NK-92 (cell line): ENCODE data around the gene CAPN15.

Experiments used
- DNase-seq: peaks from one replicate; lab custom pipeline; 2025; ENCODE audit not compliant: unreplicated experiment; lab: John Stamatoyannopoulos, UW

CAPN15 gene

DNA sequence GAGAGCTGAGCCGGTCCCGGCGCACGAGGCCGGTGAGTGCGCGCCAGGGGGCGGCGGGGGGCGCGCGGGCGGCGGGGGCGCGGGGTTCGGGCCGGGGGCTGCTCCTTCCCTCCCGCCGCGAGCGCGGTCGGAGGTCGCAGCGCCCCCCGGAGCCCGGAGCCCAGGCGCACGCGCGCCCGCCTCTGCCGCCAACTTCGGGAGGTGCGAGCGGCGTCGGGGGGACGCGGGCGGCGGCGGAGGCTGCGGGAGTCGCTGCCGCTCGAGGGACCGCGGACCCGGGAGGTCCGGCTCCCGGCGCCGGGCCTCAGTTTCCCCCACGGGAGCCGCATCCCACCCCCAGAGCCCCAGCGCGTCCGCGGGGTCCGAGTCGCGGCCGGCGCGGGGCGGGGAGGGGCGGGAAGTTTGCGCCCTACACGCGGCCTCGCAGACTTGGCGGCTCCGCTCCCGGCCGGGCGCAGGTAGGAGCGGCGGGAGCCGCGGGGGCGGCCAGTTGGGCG lies 32.7 kb downstream of the CAPN15 start, which contains the start of gene PRR35:
PRR35 (plus strand) TSS at position 191 of the 497 bp plus-strand sequence. CDS start 2,901 bp downstream, outside the sequence.
- DNase-seq, result no peak

DNA sequence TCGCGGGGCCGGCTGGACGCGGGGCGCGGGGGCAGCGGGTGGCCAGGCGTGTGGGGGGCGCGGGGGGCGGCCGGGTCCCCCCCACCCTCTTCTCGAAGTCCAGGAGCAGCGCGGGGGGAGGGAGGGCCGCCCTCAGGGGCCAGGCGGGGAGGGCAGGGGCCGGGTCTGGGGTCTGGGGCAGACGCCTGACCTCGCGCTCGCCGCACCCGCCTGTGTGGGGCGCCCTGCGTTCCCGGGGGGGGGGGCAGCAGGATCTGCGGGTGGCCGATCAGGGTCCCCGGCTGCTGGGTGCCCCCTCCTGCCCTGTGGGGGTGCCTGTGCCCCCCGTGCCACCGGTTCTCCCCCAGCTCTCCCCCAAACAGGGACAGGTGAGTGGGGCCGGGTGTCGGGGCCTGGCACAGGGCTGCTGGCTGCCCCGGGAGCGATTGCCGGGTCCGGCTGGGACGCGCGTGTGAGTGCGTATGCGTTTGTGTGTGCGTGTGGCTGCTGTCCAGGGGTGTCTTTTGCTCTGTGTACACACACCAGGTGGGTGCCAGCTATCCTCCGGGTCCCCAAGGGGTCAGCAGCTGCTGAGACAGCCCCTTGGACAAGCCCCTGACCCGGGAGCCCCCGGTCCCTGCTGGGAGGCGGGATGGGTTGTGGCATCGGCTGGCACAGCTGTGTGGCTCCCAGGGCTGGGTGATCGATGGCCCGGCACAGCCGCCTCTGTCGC lies 33.3 kb downstream of the CAPN15 start:
- no peak for DNase-seq

DNA sequence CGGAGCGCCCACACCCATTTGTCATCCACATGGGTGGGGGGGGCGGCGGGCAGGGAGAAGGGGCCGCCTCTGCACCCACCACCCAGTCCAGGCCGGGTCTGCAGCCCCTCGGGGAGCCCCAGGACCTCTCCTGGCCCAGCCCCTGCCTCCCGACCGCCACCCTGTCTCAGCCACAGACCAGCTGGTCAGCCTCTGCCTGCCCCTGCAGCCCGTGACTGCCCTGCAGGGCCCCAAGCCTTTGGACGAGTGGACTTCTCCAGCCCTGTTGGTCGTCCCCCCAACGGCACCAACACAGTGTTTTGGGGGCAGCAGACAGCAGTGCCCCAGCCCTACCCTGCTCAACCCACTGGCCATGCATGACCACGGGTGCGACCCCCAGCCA lies 33.9 kb downstream of the CAPN15 start:
- DNase-seq, result no peak

DNA sequence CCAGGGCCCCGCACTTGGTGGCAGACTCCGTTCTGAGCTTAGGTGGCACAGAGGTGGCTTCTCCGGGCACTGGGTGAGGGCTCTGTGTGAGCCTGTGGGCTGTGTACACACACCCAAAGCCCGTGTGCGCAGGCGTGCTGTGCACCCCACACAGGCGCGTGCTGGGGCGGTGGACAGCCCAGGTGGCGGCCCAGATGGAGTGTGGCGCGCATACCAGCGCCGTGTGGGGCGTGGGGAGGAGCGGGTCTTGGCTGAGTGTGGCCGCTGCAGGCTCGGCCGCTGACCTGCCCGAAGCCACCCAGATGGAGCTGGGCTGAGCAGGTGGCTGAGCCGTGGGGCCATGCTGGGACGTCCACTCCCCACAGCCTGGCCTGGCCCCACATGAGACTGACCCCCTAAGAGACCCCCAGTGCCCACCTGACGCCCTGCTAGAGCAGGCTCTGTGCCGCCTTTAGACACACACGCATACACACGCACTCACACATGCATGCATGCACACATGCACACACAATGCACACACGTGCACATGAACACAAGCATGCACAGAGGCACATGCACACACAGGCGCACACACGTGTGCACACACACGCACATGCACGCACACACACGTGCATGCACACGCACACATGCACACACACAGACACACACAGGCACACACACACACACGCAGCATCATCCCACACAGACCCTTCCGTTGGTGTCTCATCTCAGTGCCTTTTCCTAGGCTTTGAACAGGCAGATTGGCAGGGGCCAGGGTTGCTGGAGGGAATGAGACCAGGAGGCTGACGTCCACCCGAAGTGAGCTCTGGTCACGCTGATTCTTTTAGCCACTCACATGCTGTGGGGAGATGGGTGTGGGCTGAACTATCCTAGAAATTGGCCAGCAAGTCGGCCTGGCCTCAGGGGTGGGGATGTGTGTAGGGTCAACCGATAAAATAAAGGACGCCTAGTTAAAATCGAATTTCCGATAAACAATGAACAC lies 34.7 kb downstream of the CAPN15 start:
- DNase-seq, result no peak

DNA sequence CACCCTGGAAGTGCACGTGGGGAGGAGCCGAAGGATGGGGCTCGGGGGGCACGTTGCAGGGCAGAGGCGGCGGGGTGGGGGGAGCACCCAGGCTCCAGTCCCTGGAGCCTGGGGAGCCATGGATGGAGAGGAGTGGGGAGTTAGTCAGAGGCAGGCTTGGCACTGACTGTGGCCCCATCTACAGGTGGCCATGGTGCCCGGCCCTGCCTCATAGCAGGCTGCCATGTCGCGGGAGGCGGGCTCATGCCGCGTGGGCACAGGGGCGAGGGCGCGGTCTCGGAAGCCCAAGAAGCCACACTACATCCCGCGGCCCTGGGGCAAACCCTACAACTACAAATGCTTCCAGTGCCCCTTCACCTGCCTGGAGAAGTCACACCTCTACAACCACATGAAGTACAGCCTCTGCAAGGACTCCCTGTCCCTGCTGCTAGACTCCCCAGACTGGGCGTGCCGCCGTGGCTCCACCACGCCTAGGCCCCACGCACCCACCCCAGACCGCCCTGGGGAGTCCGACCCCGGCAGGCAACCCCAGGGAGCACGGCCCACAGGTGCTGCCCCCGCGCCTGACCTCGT lies 35.6 kb downstream of the CAPN15 start:
- no peak for DNase-seq

DNA sequence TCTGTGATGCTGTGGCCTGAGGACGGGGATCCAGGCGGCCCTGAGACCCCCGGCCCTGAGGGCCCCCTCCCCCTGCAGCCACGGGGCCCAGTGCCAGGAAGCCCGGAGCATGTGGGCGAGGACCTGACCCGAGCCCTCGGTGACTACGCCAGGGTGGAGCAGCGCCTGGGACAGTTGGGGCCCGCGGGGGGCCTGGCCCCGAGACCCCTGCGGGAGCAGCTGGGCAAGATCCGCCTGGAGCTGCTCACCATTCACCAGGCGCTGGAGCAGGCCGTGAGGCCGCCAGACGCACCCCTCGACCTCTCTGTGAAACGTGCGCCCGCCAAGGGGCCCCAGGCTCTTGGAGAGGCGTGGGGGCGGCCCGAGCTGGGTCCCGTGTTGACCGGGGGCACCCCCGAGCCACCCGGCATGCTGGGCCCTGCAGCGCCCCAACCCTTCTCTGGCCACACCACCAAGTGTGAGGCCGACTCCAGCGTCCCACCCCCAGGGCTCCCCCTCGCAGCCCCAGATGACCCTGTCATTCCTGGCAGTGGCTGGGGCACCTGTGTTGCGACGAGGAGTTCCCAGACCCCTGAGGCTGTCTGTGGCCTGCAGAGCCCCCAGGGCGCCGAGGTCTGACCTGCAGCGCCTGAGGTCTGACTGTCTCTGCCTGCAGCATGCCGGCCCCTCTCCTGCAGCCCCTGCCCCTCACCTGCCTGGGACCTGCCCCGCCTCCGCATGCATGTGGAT lies 37.3 kb downstream of the CAPN15 start:
- no peak for DNase-seq

DNA sequence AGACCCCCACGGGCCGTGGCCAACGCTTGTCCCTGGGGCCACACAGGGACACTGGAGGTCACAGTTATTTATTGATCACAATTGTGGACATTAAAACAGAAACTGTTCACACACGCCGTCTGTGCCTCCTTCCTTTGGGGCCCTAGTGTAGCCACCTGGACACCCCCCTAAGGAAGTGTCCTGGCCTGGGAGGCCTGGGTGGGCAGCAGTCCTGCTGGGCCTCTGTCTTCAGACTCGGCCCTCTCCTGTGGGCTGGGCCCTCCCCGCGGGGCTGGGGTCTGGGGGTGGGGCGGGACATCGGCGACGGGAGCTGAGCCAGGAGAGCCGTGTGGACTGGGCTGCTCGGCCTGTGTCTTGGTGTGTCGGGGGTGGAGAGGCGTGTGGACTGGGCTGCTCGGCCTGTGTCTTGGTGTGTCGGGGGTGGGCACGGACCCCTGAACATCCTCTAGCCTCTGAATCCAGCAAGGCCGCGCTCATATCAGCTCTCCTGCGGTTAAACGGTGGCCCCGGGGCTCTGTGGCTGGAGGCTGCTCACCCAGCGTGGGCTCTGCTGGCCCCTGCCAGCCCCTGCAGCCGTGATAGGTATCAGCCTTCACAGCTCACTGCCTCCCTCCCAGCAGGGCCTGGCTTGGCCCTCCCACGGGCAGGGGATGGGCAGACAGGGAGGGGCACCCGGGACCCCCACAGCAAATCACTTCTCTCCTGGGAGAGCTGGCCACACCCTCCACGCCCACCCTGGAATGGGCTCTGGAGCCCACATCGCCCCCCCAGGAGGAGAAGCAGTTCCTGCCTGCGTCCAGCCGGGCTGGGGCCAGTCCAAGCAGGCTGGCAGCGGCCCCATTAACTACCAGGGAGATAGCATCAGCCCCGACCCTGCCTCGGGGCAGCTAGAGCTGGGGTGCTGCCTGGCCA lies 38.2 kb downstream of the CAPN15 start:
- DNase-seq, result no peak

DNA sequence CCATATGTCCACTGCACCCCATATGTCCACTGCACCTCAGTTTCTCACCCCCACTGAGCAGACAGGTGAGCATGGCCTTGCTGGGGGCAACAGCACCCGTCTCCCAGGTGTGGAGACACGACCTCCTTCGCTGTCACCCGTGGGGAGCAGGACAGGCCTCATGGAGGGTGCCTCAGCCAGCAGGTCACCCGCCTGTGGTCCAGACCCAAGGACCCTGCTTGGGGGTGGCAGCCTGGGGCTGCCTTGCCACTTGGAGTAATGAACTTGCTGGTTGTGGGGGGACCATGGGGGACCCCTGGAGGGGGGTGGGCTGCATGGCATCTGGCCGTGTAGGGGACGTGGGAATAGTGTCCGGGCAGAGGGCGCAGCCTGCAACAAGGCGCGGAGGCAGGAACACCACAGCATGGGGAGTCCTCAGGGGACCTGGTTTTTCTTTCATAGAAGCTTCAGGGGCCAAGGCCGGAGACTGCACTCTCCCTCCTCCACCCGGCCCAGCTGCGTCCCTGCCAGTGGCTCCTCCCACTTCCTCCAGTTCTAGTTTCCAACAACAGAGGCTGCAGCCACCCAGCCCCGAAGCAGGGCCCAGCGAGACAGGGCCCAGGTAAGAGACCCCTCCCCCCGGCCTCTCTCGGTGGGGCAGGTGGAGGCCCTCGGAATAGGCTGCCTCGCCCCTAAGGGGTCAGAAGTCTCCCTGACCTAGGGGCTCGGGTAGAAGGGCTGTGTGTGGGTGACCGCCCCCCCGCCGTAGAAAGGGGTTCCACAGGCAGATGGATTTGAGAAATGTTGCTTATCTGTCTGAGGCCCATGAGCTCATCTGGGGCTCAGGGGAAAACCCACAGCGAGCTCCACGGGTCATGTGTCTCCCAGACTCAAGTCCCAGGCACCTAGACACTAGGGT lies 39.2 kb downstream of the CAPN15 start, which contains the start of gene NHLRC4:
NHLRC4 (plus strand) TSS at position 531 of the 898 bp plus-strand sequence. CDS start 1,043 bp downstream, outside the sequence.
- no peak for DNase-seq

DNA sequence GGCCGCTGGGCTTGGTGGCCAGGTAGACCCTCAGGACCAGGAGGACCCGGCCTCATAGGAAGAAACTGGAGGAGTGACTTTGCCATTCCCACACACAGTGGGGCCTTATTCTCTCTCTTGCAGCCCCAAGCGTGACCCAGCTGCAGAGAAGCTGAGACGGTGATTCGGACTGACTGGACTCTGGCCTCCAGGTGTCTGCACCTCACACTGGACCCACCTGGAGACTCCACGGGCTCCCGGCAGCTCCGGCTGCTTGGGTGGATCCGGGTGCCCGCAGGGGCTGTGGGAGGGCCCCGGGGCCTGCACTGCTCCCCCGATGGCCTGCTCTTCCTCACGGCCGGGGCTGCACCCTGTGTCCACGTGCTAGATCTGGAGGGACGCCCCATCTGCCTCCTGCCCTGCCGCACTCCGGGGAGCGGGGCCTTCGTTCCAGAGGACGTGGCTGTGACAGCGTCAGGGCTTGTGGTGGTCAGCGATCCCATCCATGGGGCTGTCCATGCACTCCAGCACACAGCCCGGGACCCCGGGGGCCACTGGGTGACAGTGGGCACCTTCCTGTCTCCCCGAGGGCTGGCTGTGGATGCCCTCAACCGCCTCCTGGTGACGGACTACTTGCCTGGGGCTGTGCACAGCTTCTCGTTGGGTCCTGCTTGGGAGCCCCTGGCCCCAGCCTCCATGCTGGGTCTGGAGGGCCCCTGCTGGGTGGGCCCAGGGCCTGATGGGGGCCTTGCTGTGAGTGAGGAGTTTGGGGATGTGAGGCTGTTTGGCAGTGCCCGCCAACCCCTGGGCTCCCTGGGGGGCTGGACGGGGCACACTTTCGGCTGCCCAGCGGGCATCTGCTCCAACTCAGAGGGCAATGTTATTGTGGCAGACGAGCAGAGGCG lies 40.1 kb downstream of the CAPN15 start:
- DNase-seq, result no peak

DNA sequence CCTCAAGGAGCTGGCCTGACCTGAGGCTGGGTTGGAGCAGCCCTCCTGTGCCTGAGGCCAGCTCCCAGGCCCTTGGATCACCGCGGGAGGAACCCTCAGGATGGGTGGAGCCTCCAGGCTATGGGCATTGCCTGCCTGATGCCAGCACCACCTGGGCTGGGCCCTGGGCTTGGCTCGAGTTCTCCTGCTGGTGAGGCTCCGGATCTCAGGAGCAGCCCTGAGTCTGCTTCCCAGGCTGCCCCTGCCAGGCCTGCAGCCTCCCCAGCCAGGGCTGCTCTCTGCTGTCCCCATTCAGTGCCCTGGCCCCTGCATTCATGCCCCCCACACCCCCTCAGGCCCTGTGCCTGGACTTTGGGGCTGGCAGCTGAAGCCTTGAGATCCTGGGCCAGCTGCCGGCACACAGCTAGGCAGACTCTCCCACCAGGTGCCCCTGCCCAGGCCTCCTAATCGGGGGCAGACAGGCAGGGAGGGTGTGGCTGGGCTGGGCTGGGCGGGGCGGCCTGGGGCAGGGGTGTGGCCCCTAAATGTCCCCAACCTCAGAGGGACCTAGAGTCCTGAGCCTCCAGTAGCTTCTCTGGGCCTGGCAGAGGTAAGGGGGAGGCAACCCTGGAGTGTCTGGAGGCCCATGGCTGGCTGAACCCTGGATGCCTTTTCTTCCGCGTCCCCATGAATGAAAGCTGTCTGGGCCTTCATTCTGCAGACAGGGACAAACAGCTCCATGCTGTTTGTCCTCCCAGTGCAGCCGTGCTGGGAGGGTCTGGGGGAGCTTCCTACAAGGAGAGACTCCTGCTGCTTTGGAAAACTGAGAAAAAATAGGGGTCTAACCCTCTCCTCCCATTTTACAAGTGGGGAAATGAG lies 41.1 kb downstream of the CAPN15 start:
- no peak for DNase-seq

DNA sequence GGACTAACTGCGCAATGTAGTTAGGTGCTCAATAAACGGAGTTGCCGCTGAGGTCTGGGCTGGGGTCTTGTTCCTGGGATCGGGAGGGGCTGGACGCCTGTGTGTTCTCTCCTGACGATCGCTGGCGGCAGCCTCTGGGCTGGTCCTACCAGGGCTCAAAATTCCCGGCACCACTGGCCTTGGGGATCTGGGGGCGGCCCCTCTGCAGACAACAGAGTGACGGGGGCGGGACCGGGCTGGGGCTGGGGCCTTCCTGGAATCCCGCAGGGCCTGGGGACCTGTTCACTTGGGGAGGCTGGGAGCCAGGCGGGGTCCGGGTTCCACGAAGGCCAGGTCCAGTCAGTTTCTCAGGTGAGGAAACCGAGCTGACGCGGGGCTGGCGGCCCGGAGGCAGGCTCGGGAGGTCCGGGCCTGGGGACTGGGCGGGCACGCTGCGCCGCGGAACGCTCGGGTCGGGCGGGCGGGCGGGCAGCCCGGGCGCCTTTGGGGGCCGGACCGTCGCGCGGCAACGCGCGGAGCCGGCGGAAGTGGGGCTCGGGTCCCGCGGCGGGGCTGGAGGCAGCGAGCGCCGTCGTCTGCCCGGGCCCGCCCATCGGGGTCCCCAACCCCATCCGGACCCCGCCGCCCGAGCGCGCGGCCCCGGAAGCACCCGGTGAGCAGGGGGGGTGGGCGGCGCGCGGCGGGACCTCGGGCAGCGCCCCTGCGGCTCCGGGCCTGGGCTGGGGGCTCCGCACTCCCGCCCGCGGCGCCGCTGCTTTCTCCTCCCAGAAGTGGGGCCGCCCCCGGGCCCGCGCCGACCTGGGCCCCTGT lies 42.1 kb downstream of the CAPN15 start, which contains the start of gene PIGQ:
PIGQ (plus strand) TSS at position 524 of the 810 bp plus-strand sequence. CDS start 4,107 bp downstream, outside the sequence.
- no peak for DNase-seq

DNA sequence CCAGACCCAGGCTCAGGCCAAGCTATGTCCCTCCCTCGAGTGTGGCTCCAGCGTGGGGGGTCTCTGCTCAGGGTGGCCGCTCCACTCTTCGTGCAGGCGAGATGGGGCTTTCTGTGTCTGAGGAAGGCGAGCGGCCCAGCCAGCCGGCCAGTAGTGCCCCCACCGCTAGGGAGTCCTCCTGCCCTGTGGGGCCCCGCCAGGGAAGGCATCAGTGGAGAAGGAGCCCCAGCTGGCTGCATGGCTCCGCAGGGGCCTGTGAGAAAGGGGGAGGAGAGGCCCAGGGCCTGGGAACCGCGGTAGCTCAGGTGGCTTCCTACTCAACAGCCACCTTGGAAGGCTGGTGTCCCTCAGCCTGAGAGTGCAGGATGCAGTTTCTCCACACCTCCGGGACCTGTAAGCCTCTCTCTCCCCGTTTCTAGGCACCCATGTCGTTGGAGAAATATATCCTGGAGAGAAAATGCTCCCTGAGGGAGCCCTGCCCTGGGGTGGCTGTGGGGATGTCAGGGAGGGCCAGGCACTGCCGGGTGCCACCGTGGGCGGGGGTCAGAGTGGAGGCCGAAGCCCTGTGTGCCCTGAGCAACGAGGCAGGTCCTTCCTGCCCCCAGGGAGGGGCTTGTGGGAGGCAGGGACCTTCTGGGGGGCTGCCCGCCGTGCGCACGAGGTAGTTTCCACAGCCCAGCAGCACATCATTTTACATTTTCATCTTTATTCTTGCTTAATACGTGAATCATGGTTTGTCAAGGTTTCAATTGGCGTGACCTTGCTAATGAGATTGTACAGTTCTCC lies 45.5 kb downstream of the CAPN15 start:
- DNase-seq, result no peak

DNA sequence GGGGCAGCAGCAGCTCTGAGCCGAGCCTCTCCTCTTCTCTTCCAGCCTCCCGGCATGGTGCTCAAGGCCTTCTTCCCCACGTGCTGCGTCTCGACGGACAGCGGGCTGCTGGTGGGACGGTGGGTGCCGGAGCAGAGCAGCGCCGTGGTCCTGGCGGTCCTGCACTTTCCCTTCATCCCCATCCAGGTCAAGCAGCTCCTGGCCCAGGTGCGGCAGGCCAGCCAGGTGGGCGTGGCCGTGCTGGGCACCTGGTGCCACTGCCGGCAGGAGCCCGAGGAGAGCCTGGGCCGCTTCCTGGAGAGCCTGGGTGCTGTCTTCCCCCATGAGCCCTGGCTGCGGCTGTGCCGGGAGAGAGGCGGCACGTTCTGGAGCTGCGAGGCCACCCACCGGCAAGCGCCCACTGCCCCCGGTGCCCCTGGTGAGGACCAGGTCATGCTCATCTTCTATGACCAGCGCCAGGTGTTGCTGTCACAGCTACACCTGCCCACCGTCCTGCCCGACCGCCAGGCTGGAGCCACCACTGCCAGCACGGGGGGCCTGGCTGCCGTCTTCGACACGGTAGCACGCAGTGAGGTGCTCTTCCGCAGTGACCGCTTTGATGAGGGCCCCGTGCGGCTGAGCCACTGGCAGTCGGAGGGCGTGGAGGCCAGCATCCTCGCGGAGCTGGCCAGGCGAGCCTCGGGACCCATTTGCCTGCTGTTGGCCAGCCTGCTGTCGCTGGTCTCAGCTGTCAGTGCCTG lies 46.7 kb downstream of the CAPN15 start:
- no peak for DNase-seq
